Naive B cell (primary cell): ENCODE measurements around the gene TOP2A. TPM values are rescaled to one million over a fixed set of nuclear protein-coding genes. Genes with fewer than 3 reads are reported as not detected.

Experiments used
- polyA plus RNA-seq, 6 donors: library from polyadenylated mRNA; unstranded; fragments of 300-500 nt; fragmentation: Illumina TruSeq; gene quantifications; one replicate each; pipeline ENCODE4 v1.2.3, GENCODE V29; 2021; ENCODE audit warnings: low read depth in 6 of 6

Gene TOP2A
- polyA plus RNA-seq, 6 donors from 2014 or later = 0.49 to 1.7 (median 0.79) TPM; not detected in 1

Other genes with a start within 250 kb of the TOP2A start
- gene RAPGEFL1, start 240.4 kb downstream of the TOP2A start, polyA plus RNA-seq = under 1 TPM in 4 of 6 donors, not detected in 2; 0.10 to 0.56 (median 0.43) TPM
- 10 to 100 TPM in 3 of 6 donors, 1 to 10 TPM in 3; 2.9 to 11.4 (median 9.2) TPM for gene WIPF2, start 198.6 kb downstream of the TOP2A start, polyA plus RNA-seq
- gene CDC6, start 130.0 kb downstream of the TOP2A start, polyA plus RNA-seq = 1 to 10 TPM in 1 of 6 donors, under 1 TPM in 3, not detected in 2; 0.23 to 1.3 (median 0.35) TPM
- 10 to 100 TPM in 2 of 6 donors, 1 to 10 TPM in 4; 3.1 to 12.6 (median 7.8) TPM for gene RARA, start 108.7 kb downstream of the TOP2A start, polyA plus RNA-seq
- gene GJD3, start 53.2 kb downstream of the TOP2A start, polyA plus RNA-seq = under 1 TPM in 2 of 6 donors, not detected in 4; 0.44 to 0.98 TPM
- gene IGFBP4, start 25.6 kb upstream of the TOP2A start, polyA plus RNA-seq = 10 to 100 TPM; 33.3 to 66.5 (median 47.3) TPM
- not detected for gene TNS4, start 83.7 kb upstream of the TOP2A start, polyA plus RNA-seq
- gene CCR7, start 147.6 kb upstream of the TOP2A start, polyA plus RNA-seq = 100 to 1,000 TPM; 442 to 802 (median 622) TPM
- 100 to 1,000 TPM; 211 to 267 (median 255) TPM for gene SMARCE1, start 229.9 kb upstream of the TOP2A start, polyA plus RNA-seq
- not detected for gene KRT222, start 247.3 kb upstream of the TOP2A start, polyA plus RNA-seq